GM23248 (cell line): Measurements from ENCODE around the gene HEMGN.

Experiments
- EZH2 ChIP-seq: fragments of 200-600 bp; sonication (generic); IDR thresholded peaks from 2 replicates; pipeline ENCODE4 v1.6.1; 2018; ENCODE audit warnings: antibody characterized with exemption, mild to moderate bottlenecking; ENCODE audit not compliant: insufficient read depth, poor library complexity, severe bottlenecking
- EZH2phosphoT487 ChIP-seq: fragments of 200-600 bp; sonication (generic); IDR thresholded peaks from 2 replicates; pipeline ENCODE4 v1.6.1; 2018; ENCODE audit warnings: antibody characterized with exemption, moderate library complexity, mild to moderate bottlenecking, low read depth; ENCODE audit not compliant: insufficient read depth

GRCh38 chr9:97935276-97935675 is 2.7 kb downstream of the HEMGN start:
- TF ChIP-seq EZH2 (no peak), EZH2phosphoT487 (no peak)
